Sigmoid colon (tissue), 4 donors: ENCODE measurements around the gene DSCAM.

Experiments used
- EP300 ChIP-seq, 4 donors: sonication (generic); formaldehyde crosslinking; IDR thresholded peaks; one replicate each; pipeline ENCODE4 v1.6.1; 2017; ENCODE audit warnings: antibody characterized with exemption in 4 of 4
- POLR2AphosphoS5 ChIP-seq, 4 donors: sonication (generic); formaldehyde crosslinking; IDR thresholded peaks; one replicate each; pipeline ENCODE4 v1.6.1; 2017; ENCODE audit warnings: antibody characterized with exemption in 4 of 4
- TF ChIP-seq, protein P1 (sequence below), 4 experiments: fragments of 450-650 bp in 3 of 4; fragments of 200-600 bp in 1 of 4; IDR thresholded peaks; one replicate each; pipeline ENCODE4 v1.5.1; 2016 to 2019; ENCODE audit warnings: antibody characterized with exemption in 4 of 4, mild to moderate bottlenecking in 3 of 4, moderate library complexity in 2 of 4

DNA sequence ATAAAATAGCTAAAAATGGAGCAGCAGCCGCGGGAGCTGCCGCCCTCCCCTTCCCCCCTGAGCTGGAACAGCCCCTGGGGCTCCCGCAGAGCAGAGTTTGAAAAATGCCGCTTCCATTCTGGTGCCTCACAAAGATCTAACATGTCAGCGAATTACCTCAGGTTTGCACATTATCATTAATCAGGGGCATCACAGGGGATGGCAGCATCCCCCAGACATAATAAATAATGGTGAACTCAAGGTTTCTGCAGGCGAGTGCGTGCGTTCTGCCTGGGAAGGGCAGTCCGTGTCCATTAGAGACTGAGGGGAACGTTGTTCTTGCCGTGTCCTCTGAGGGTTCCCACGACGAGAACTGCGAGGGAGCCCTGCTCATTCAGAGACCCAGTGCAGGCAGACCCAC is 372.4 kb downstream of the DSCAM start:
- TF ChIP-seq EP300 (IDR thresholded peaks at IDR 0.05): no peak
- TF ChIP-seq, protein P1, sequence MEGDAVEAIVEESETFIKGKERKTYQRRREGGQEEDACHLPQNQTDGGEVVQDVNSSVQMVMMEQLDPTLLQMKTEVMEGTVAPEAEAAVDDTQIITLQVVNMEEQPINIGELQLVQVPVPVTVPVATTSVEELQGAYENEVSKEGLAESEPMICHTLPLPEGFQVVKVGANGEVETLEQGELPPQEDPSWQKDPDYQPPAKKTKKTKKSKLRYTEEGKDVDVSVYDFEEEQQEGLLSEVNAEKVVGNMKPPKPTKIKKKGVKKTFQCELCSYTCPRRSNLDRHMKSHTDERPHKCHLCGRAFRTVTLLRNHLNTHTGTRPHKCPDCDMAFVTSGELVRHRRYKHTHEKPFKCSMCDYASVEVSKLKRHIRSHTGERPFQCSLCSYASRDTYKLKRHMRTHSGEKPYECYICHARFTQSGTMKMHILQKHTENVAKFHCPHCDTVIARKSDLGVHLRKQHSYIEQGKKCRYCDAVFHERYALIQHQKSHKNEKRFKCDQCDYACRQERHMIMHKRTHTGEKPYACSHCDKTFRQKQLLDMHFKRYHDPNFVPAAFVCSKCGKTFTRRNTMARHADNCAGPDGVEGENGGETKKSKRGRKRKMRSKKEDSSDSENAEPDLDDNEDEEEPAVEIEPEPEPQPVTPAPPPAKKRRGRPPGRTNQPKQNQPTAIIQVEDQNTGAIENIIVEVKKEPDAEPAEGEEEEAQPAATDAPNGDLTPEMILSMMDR (IDR thresholded peaks at IDR 0.05): no peak
- TF ChIP-seq POLR2AphosphoS5 (IDR thresholded peaks at IDR 0.05): no peak
